ENCODE measurements around the gene CFAP20. TPM values are rescaled to one million over a fixed set of nuclear protein-coding genes. Genes with fewer than 3 reads are reported as not detected.

Gene CFAP20
- total RNA-seq, 1 donor from 2014 or later = 41.7 TPM

GRCh38 chr16:58128181-58128631 lies 975 bp downstream of the CFAP20 start:
- Mint-ChIP-seq H3K4me3 (peak overlapping the region; percentile 89), H3K9me3 (peaks cover 6% of the 10 kb centered on the region)

DNA sequence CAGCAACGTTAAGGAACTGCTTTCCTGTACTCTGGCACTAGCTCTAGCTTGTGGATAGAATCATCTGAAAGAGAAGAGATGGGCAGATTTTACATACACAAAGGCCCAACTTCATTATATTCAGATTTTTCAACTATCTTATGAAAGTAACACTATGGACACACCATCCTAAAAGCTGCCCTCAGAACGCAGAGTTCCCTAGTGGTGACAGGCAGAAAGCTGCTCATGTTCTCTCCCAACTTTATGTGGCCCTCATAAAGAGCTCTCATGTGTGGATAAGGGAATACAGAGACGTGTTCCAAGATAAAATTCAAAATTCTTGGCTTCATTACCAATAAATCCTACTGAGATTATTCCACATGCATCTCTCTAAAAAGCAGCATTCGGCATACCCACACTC lies 1.5 kb downstream of the CFAP20 start:
- Mint-ChIP-seq H3K36me3 (peaks cover 5% of the 10 kb centered on the region), H3K27ac (peak overlapping the region; percentile 83), H3K4me1 (ENCODE audit: unreplicated experiment) (peaks cover 44% of the 10 kb centered on the region), H3K4me3 (peak overlapping the region; percentile 89), H3K9me3 (peaks cover 6% of the 10 kb centered on the region), H3K27me3 (peaks cover 5% of the 10 kb centered on the region)
- peak; percentile 57 for TF ChIP-seq CTCF (conservative IDR thresholded peaks at IDR 0.05)
- DNase-seq (ENCODE audit: extremely low spot score, unreplicated experiment) = no peak

More at GRCh38 chr16:58128181-58128631, 975 bp downstream of the CFAP20 start:
- peaks cover 5% of the 10 kb centered on the region for H3K36me3 Mint-ChIP-seq
- peaks cover 43% of the 10 kb centered on the region for H3K4me1 Mint-ChIP-seq (ENCODE audit: unreplicated experiment)
- no peak for TF ChIP-seq CTCF (conservative IDR thresholded peaks at IDR 0.05)
- peak overlapping the region; percentile 83 for H3K27ac Mint-ChIP-seq
- DNase-seq (ENCODE audit: extremely low spot score, unreplicated experiment) = no peak
- H3K27me3 Mint-ChIP-seq = peaks cover 5% of the 10 kb centered on the region

- H3K27me3 Mint-ChIP-seq = peaks cover 5% of the 10 kb centered on the region
- H3K4me1 Mint-ChIP-seq (ENCODE audit: unreplicated experiment) = peaks cover 47% of the 10 kb centered on the region
- H3K27ac Mint-ChIP-seq = peak overlapping the region; percentile 83
- H3K36me3 Mint-ChIP-seq = peaks cover 5% of the 10 kb centered on the region
- no peak for DNase-seq (ENCODE audit: extremely low spot score, unreplicated experiment)
- peak overlapping the region; percentile 89 for H3K4me3 Mint-ChIP-seq
- peak; percentile 62 for TF ChIP-seq CTCF (conservative IDR thresholded peaks at IDR 0.05)
- peaks cover 6% of the 10 kb centered on the region for H3K9me3 Mint-ChIP-seq
Measured at GRCh38 chr16:58127033-58127556, 2.1 kb downstream of the CFAP20 start.

GRCh38 chr16:58126451-58126961 lies 2.7 kb downstream of the CFAP20 start:
- peak overlapping the region; percentile 83 for H3K27ac Mint-ChIP-seq
- H3K27me3 Mint-ChIP-seq = peaks cover 5% of the 10 kb centered on the region
- H3K4me3 Mint-ChIP-seq = peak overlapping the region; percentile 89
- TF ChIP-seq CTCF (conservative IDR thresholded peaks at IDR 0.05) = no peak
- H3K36me3 Mint-ChIP-seq = peaks cover 5% of the 10 kb centered on the region
- no peak for DNase-seq (ENCODE audit: extremely low spot score, unreplicated experiment)
- H3K4me1 Mint-ChIP-seq (ENCODE audit: unreplicated experiment) = peaks cover 53% of the 10 kb centered on the region
- peaks cover 6% of the 10 kb centered on the region for H3K9me3 Mint-ChIP-seq

- Mint-ChIP-seq H3K4me3 (peak overlapping the region; percentile 51), H3K9me3 (peaks cover 6% of the 10 kb centered on the region), H3K36me3 (peaks cover 5% of the 10 kb centered on the region), H3K4me1 (ENCODE audit: unreplicated experiment) (peaks cover 60% of the 10 kb centered on the region), H3K27ac (peak overlapping the region; percentile 39), H3K27me3 (peaks cover 5% of the 10 kb centered on the region)
- no peak for DNase-seq (ENCODE audit: extremely low spot score, unreplicated experiment)
- no peak for TF ChIP-seq CTCF (conservative IDR thresholded peaks at IDR 0.05)
Measured at GRCh38 chr16:58125781-58126335, 3.3 kb downstream of the CFAP20 start.
